Hepatocyte (in vitro differentiated cells): ENCODE results near the gene SETBP1. TPM values are rescaled to one million over a fixed set of nuclear protein-coding genes. Genes with fewer than 3 reads are reported as not detected.

Experiments used
- DNase-seq: peaks from one replicate; pipeline ENCODE4 v3.0.0-alpha.2; 2016; ENCODE audit warnings: low spot score
- H2AFZ ChIP-seq: fragments of 200-600 bp; sonication (generic); 2 replicates; pipeline ENCODE4 v1.6.0; 2016; ENCODE audit warnings: antibody characterized with exemption, mild to moderate bottlenecking
- H3K27ac ChIP-seq: fragments of 200-600 bp; sonication (generic); 2 replicates; pipeline ENCODE4 v1.5.1; 2016; ENCODE audit warnings: mild to moderate bottlenecking
- H3K27me3 ChIP-seq: fragments of 200-600 bp; sonication (generic); 2 replicates; pipeline ENCODE4 v1.6.1; 2016
- H3K36me3 ChIP-seq: fragments of 200-600 bp; sonication (generic); replicated peaks from 2 replicates; pipeline ENCODE4 v1.5.1; 2016; ENCODE audit warnings: low read depth; ENCODE audit not compliant: insufficient read depth
- H3K4me1 ChIP-seq: fragments of 200-600 bp; sonication (generic); 2 replicates; pipeline ENCODE4 v1.5.1; 2016; ENCODE audit warnings: mild to moderate bottlenecking, moderate library complexity; ENCODE audit not compliant: insufficient read depth
- H3K4me2 ChIP-seq: fragments of 200-600 bp; sonication (generic); 2 replicates; pipeline ENCODE4 v1.6.0; 2016
- H3K4me3 ChIP-seq: fragments of 200-600 bp; sonication (generic); 2 replicates; pipeline ENCODE4 v1.5.1; 2016; ENCODE audit warnings: mild to moderate bottlenecking
- H3K79me2 ChIP-seq: fragments of 200-600 bp; sonication (generic); 2 replicates; pipeline ENCODE4 v1.6.0; 2017; ENCODE audit warnings: mild to moderate bottlenecking
- H3K9me2 ChIP-seq: fragments of 200-600 bp; sonication (generic); replicated peaks from 2 replicates; pipeline ENCODE4 v1.6.0; 2017; ENCODE audit warnings: mild to moderate bottlenecking; ENCODE audit not compliant: insufficient read depth
- H3K9me3 ChIP-seq: fragments of 200-600 bp; sonication (generic); 2 replicates; pipeline ENCODE4 v1.5.1; 2016; ENCODE audit warnings: low read depth, mild to moderate bottlenecking
- H4K20me1 ChIP-seq: fragments of 200-600 bp; sonication (generic); 2 replicates; pipeline ENCODE4 v1.6.0; 2016; ENCODE audit warnings: mild to moderate bottlenecking; ENCODE audit not compliant: insufficient read depth, poor library complexity, severe bottlenecking
- EZH2 ChIP-seq: fragments of 200-600 bp; sonication (generic); IDR thresholded peaks from 2 replicates; pipeline ENCODE4 v1.6.1; 2016; ENCODE audit warnings: antibody characterized with exemption, mild to moderate bottlenecking, borderline replicate concordance
- EZH2phosphoT487 ChIP-seq: fragments of 200-600 bp; sonication (generic); IDR thresholded peaks from one replicate; pipeline ENCODE4 v1.6.1; 2018; ENCODE audit warnings: antibody characterized with exemption, mild to moderate bottlenecking, low read depth, moderate library complexity; ENCODE audit not compliant: unreplicated experiment, severe bottlenecking
- WGBS: methylation state at CpG from one replicate; pipeline ENCODE4 v1.1.6; 2016; ENCODE audit warnings: low lambda C conversion rate; ENCODE audit errors: missing lambda C conversion rate; 5-methylcytosine and 5-hydroxymethylcytosine counted together
- polyA plus RNA-seq: library from polyadenylated mRNA; unstranded; fragments of >200 nt; fragmentation: Nextera tagmentation; extraction: Ambion mirVana; gene quantifications from 2 replicates; pipeline ENCODE4 v1.2.1, GENCODE V29; 2016
- total RNA-seq: library from RNA; depleted of rRNA; stranded (reverse); fragments of >200 nt; gene quantifications from 2 replicates; pipeline ENCODE4 v1.2.3, GENCODE V29; 2014
- TF ChIP-seq, protein P1 (sequence below): fragments of 200-600 bp; sonication (generic); IDR thresholded peaks from 2 replicates; pipeline ENCODE4 v1.5.1; 2016; ENCODE audit warnings: antibody characterized with exemption, mild to moderate bottlenecking; ENCODE audit not compliant: poor library complexity

The SETBP1 gene
- total and polyA plus RNA-seq, 2 experiments from 2014 or later = 10.3 to 21.1 TPM

DNA sequence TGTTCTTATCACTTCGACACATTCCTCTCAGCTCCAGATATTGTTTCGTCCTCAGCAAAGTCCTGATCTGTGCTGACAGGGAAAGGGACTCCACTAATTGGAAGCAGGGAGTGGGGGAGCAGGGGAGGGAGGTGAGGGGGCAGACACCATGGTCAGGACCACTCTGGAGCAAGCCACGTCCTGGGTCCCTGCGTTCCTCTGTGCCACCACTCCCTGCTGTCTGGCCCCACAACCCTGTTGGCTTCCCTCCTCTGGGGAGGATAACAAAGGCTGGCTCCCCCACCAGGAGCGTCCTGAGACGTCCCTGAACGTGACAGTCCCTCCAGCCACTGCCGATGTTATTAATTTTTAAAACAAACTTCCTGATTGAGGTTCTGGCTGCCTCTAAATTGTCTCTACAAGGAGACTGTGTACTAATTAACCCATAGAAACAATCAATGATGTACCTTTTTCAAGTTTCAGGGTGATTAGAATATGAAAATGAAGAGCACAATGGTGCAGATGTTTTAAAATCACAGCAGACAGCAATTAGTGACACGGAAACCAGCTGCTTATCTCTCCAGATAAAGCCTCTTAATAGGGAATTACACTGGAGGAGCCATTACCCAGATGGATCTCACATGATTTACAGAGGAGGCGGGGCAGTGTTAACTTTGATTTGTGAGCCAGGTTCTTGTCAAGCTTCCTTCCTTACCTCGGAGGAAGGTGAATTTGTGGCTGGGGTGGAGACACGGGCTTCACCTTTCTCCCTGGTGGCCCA is 257.5 kb downstream of the SETBP1 start:
- Histone ChIP-seq H3K36me3 (no peaks in the 10 kb centered on the region), H3K4me2 (peak overlapping the region; percentile 68), H3K9me3 (no peaks in the 10 kb centered on the region), H2AFZ (no peak overlapping the region), H3K9me2 (no peaks in the 10 kb centered on the region), H3K4me1 (peaks cover 21% of the 10 kb centered on the region), H4K20me1 (no peaks in the 10 kb centered on the region), H3K27ac (peak overlapping the region; percentile 90), H3K27me3 (no peaks in the 10 kb centered on the region), H3K79me2 (peaks cover 18% of the 10 kb centered on the region), H3K4me3 (no peak overlapping the region)
- peak; percentile 61 for DNase-seq
- WGBS = 34% methylated on average over 12 of the region's 12 CpGs
- TF ChIP-seq, protein P1, sequence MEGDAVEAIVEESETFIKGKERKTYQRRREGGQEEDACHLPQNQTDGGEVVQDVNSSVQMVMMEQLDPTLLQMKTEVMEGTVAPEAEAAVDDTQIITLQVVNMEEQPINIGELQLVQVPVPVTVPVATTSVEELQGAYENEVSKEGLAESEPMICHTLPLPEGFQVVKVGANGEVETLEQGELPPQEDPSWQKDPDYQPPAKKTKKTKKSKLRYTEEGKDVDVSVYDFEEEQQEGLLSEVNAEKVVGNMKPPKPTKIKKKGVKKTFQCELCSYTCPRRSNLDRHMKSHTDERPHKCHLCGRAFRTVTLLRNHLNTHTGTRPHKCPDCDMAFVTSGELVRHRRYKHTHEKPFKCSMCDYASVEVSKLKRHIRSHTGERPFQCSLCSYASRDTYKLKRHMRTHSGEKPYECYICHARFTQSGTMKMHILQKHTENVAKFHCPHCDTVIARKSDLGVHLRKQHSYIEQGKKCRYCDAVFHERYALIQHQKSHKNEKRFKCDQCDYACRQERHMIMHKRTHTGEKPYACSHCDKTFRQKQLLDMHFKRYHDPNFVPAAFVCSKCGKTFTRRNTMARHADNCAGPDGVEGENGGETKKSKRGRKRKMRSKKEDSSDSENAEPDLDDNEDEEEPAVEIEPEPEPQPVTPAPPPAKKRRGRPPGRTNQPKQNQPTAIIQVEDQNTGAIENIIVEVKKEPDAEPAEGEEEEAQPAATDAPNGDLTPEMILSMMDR = no peak
- no peak for TF ChIP-seq EZH2phosphoT487
- TF ChIP-seq EZH2 = no peak

DNA sequence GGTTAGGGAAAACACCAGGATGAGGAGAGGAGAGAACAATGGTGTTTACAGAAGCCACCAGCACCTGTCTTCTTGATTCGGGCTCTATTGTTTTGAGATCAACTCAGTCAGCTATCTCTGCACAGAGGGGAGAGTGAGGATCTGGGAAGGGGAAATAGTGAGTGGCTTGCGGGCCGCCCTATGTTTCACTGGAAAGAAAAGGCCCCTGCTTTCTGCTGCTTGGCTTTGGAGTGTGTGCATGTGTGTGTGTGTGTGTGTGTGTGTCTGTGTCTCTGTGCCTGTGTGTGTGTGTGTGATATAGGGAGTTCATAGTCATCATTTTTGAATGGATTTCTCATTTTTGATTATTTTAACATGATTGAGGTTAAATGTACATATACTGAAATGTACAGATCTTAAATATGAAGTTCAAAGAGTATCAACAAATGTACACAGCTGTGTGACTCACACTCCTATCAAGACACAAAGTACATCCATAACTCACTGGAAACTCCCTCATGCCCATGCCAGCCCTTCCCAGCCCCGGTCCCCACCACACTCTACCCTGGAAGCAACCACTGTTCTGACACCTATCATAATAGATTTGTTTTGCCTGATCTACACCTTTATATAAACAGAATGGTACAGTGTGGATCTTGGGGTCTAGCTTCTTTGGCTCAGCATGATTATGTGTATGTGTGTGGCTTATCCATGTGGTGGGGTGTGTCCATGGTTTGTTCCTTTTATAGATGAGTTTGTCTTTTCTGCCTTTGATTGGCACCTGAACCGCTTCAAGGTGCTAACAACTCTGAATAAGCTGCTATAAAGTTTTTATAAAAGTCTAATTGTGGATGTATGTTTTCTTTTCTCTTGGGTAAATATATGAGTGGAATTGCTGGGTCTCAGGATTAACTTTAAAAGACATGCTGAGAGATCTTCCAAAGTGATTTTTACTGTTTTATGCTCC is 258.3 kb downstream of the SETBP1 start:
- peaks cover 21% of the 10 kb centered on the region for H3K4me1 ChIP-seq
- TF ChIP-seq EZH2 (no peak), EZH2phosphoT487 (no peak)
- TF ChIP-seq, protein P1 = no peak
- H3K9me2 ChIP-seq = no peaks in the 10 kb centered on the region
- no peak overlapping the region for H2AFZ ChIP-seq
- no peaks in the 10 kb centered on the region for H3K9me3 ChIP-seq
- no peaks in the 10 kb centered on the region for H3K27me3 ChIP-seq
- peak overlapping the region; percentile 68 for H3K4me2 ChIP-seq
- H4K20me1 ChIP-seq = no peaks in the 10 kb centered on the region
- peak overlapping the region; percentile 90 for H3K27ac ChIP-seq
- H3K79me2 ChIP-seq = peaks cover 18% of the 10 kb centered on the region
- 73% methylated on average over 5 of the region's 5 CpGs for WGBS
- no peaks in the 10 kb centered on the region for H3K36me3 ChIP-seq
- peak; percentile 23 for DNase-seq
- H3K4me3 ChIP-seq = no peak overlapping the region

DNA sequence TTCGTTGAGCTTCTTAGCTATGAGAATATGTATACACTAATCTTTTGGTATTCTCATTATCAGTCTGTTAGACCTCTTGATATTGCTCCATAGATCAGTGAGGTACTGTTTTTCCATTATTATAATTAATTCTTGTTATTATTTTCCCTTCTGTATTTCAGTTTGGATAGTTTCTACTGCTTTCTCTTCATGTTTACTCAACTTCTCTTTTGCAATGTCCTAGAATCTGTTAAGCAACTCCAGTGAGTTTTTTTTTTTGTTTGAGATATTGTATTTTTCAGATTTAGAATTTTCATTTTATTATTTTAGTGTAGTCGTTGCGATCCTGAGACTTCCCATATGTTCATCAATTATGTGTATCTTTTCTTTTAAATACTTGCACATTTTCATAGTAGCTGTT is 260.8 kb downstream of the SETBP1 start:
- Histone ChIP-seq H3K9me2 (no peaks in the 10 kb centered on the region), H3K36me3 (no peaks in the 10 kb centered on the region), H3K27ac (peak overlapping the region; percentile 23), H4K20me1 (no peaks in the 10 kb centered on the region), H3K4me1 (peaks cover 28% of the 10 kb centered on the region), H3K4me2 (no peak overlapping the region), H3K4me3 (no peak overlapping the region), H3K79me2 (peaks cover 20% of the 10 kb centered on the region), H3K27me3 (no peaks in the 10 kb centered on the region), H3K9me3 (no peaks in the 10 kb centered on the region), H2AFZ (no peak overlapping the region)
- DNase-seq = no peak
- WGBS = 98% methylated on average over 3 of the region's 3 CpGs
- TF ChIP-seq EZH2 (no peak), EZH2phosphoT487 (no peak)
- TF ChIP-seq, protein P1 = no peak
